NCI-H2196 treated with DMSO at 0.1 percent for 48 hours (cell line): ENCODE results near the gene RAB11FIP4.
"Not testable (repeated sequence)": the region's sequence is repeated elsewhere in the genome, so short reads cannot be mapped to it uniquely, and the experiment has no call there.

ENCODE experiments used
- DNase-seq: peaks from one replicate; lab custom pipeline; 2025; ENCODE audit not compliant: unreplicated experiment; lab: John Stamatoyannopoulos, UW

RAB11FIP4 gene, protein sequence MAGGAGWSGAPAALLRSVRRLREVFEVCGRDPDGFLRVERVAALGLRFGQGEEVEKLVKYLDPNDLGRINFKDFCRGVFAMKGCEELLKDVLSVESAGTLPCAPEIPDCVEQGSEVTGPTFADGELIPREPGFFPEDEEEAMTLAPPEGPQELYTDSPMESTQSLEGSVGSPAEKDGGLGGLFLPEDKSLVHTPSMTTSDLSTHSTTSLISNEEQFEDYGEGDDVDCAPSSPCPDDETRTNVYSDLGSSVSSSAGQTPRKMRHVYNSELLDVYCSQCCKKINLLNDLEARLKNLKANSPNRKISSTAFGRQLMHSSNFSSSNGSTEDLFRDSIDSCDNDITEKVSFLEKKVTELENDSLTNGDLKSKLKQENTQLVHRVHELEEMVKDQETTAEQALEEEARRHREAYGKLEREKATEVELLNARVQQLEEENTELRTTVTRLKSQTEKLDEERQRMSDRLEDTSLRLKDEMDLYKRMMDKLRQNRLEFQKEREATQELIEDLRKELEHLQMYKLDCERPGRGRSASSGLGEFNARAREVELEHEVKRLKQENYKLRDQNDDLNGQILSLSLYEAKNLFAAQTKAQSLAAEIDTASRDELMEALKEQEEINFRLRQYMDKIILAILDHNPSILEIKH

DNA sequence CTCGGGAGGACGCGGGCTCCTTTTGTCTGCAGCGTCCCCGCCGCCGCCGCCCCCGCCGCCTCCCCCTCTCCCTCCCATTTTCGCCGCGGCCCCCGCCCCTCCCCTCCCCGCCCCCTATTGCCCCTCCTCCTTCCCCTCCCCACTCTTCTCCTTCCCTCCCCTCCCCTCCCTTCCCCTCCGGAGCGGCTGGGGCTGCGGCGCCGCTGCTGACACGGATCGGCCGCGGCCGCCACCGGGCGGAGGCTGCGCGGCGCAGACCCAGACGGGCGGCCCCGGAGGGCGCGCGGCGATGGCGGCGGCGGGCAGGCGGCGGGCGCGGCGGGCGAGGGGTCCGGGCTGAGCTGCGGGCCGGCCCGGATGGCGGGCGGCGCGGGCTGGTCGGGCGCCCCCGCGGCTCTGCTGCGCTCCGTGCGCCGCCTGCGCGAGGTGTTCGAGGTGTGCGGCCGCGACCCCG is at the start of gene RAB11FIP4:
Gene RAB11FIP4, plus strand, starts transcription at position 180 of the 454 bp plus-strand sequence. Its CDS starts 178 bp downstream, at position 358.
- DNase-seq = no peak

DNA sequence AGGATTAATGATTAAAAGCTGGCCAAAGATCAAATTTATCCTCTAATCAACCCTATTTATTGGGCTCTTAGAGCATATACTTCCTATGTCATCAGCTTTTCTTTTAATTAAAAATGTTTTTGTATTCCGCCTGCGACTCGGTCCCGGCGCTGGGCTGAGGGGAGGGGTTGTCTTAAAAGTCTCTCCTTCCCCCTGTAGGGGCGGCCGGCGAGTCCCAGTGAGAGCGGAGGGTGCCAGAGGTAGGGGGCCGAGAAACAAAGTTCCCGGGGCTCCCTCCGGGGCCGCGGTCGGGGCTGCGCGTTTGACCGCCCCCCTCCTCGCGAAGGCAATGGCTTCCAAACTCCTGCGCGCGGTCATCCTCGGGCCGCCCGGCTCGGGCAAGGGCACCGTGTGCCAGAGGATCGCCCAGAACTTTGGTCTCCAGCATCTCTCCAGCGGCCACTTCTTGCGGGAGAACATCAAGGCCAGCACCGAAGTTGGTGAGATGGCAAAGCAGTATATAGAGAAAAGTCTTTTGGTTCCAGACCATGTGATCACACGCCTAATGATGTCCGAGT is 46.2 kb upstream of the RAB11FIP4 start:
- DNase-seq = not testable (repeated sequence)

DNA sequence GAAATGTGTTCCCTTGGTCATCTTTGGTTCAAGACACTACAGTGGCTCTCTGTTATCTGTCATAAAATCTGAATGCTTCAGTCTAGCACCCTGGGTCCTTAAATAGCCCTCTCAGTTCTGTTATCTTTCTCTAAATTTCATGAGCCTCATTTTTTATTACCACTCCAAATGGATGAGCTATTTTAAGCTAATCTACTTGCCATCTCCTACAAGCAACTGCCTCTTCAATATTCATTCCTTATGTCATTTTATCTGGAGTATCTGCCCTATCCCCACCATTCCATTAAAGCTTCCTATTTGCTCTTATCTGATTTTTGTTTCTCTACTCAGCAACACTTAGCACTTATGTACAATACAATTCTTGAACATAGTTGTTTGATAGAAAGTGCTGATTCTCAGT is 42.0 kb upstream of the RAB11FIP4 start:
- no peak for DNase-seq

DNA sequence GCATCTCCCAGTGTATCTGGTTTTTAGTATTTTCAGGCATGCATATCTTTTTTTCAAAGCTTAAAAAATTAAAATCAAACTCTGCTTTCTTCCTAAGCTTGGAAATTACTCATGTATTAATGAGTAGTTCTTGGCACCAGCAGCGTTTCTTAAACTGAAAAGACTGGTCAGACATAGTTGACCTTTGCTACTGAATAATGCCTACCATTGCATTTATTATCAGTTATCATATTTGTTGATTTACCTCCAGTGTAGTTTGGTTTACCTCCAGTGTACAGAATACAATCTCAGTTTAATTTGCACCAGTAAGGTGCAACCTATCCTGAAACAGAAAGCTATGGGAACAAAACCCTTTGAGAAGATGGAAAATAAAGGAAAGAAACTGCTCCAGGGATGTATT is 35.5 kb upstream of the RAB11FIP4 start:
- DNase-seq = no peak

DNA sequence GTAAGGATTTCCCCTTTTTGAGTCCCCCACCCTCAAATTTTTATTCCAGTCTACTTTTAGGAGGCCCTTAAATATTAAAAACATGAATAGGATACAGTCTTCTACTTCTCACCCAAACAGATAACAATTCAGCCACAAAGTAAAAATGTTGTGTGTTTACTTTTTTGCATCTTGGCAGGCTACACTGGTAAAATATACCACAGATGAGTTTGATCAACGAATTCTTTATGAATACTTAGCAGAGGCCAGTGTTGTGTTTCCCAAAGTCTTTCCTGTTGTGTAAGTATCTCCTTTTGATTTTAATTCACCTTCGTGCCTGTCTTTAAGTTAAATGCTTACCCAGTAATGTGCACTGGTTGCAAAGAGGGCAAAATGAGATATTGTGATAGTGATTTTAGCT is 34.4 kb upstream of the RAB11FIP4 start:
- DNase-seq = no peak

DNA sequence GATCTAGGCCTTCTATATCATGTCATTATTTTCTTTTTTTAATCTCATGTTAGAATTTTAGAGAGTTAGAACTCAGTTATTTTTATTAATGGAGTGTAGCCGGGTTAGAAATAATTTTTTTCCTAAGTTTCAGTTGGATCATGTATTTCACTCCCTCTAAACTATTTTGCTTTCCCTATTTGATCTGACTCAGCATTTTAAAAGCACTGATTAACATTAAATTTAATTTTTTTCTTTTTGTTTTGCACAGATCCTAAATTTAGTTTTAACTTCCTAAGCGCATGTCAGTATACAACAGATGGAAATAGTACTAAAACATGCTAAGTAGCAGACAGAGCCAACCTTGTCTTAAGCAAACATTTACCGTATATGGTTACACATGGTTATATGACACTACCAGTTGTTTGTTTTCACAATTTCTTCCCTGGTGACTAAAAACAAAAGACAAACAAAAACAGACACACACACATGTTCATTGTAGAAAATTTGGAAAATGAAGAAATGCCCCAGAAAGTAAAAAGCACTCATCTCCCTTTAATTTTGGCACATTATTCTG is 33.6 kb upstream of the RAB11FIP4 start:
- no peak for DNase-seq

DNA sequence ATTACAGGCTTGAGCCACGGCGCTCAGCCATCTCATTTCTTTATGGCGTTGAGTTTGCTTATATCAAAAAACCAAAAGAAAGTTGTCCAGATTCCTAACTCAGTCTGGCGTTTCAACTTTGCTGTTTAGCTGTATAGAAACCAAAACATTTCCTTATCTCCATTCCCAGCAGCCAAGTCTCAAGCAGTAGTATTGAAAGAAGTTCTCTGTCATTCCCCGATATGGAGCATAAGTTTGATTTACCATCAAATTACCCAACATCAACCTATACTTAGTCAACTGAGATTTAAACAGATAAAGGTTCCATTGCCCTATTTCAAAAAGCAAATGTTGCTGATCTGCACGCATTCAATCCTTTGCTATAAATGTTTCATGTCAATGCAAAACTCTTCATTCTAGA is 27.5 kb upstream of the RAB11FIP4 start:
- no peak for DNase-seq

DNA sequence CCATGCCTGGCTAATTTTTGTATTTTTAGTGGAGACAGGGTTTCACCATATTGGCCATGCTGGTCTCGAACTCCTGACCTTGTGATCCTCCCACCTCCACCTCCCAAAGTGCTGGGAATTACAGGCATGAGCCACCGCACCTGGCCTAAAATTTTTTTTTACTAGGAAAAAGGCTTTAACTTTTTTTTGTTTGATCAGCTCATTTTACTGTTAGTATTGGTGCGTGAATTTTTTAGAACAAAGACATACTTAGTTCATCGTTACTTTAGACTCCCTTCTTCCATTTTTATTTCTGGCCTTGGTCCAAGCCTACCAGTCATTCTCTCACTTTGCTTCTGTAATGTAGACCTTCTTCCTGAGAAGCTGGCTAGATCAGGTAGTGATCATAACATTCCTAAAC is 25.4 kb upstream of the RAB11FIP4 start:
- DNase-seq = no peak

DNA sequence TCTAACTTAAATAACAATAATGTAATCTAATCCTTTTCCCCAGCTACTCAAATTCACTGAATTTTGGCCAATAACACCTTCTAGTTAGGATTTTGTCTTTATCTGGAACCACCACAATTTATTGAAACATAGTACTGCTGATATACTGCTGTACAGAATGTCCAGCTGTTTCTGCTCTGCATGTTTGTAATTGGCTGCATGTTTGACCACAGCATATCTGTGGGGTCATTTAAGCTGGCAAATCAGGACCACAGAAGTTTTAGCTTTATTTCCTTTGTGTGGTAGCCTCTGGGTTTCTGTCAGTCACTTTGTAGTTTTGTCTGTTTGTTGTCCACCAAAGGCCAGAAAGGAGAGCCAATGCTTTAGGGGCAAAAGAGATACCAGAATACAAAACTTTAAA is 22.2 kb upstream of the RAB11FIP4 start:
- no peak for DNase-seq

DNA sequence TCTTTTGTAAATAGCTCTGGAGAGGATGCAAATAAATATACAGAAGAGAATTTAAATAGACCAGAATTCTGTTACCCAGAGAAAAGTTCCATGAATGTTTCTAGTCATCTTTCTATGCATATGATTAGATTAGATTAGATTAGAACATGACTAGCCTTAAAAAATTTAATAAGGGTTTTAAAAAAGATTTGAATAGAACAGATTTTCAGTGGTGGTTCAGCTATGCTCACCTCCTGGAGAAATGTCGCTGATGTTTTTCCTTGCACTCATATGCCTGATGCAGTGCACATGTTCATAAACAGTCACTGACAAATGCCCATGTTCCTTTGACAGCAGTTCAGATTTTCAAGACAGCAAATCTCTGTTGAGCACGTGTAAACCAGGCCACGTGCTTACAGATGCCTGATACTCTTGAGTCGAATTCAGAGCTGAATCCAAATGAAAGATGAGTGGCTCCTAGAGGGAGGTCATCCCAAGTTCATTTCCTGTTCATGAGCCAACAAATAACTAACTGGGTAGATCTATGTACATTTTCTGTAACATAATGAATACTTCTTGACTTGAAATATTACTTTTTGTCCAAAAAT is 19.9 kb upstream of the RAB11FIP4 start:
- DNase-seq = no peak

DNA sequence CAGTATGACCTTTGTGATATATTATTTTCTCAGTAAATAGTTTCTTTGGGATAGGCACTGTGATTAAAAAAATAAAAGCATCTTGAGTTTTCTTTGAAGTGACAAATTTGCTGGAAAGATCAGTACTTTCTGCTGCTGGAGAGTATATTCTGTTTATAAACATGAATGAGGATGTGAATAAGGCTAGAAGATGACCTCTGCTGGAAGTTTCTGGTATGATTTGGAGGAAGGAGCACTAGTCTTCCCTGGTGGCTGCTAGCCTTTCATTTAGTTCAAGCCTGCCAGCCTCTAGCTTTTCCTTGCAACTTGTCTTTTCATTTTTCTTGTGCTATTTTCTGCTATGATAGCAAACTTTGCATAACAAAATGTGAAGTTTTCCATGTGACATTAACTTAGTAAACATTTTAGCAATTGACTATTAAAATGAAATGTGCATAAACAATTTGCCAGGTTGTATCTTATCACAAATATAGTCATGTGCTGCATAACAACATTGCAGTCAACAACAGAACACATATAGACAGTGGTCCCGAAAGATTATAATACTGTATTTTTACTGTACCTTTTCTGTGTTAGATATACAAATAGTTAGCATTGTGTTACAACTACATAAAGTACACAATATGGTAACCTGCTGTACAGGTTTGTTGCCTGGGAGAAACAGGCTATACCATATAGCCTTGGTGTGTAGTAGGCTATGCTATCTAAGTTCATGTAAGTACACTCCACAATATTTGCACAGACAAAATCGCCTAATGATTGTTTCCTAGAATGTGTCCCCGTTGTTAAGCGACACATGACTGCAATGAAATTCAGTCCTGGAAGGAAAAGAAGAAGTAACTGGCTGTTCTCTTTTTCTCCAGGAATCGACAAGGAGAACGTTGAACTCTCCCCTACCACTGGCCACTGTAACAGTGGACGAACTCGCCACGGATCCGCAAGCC is 18.1 kb upstream of the RAB11FIP4 start:
- no peak for DNase-seq

DNA sequence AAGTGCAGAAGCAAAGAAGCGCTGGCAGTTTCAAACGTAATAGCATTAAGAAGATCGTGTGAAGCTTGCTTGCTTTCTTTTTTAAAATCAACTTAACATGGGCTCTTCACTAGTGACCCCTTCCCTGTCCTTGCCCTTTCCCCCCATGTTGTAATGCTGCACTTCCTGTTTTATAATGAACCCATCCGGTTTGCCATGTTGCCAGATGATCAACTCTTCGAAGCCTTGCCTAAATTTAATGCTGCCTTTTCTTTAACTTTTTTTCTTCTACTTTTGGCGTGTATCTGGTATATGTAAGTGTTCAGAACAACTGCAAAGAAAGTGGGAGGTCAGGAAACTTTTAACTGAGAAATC is 17.4 kb upstream of the RAB11FIP4 start:
- DNase-seq = no peak

DNA sequence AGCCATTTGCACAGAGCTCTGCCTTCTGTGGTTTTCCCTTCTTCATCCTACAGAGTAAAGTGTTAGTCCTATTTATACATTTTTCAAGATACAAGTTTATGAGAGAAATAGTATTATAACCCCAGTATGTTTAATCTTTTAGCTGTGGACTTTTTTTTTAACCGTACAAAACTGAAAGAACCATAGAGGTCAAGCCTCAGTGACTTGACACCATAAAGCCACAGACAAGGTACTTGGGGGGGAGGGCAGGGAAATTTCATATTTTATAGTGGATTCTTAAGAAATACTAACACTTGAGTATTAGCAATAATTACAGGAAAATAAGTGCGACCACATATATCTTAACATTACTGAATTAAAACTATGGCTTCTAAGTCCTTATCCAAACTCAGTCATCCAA is 17.0 kb upstream of the RAB11FIP4 start:
- no peak for DNase-seq

DNA sequence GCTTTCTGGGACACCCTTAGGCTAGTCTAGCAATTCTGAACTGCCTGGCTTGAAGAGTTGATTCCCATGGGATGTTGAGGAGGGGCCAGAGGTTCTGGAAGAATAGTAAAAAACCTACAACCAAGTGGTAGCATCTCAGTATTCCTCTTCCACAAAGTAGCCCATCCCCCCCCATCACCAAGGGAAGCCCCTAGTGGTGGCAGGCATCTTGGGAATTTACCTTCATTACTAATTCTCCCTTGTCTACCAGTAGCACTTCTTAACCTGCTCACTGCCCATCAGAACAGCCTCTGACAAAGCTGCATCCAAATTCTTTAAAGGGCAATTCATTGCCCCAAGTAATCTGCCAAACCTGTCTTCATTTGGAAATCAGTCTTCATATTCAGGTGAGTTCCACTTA is 12.8 kb upstream of the RAB11FIP4 start:
- DNase-seq = no peak

DNA sequence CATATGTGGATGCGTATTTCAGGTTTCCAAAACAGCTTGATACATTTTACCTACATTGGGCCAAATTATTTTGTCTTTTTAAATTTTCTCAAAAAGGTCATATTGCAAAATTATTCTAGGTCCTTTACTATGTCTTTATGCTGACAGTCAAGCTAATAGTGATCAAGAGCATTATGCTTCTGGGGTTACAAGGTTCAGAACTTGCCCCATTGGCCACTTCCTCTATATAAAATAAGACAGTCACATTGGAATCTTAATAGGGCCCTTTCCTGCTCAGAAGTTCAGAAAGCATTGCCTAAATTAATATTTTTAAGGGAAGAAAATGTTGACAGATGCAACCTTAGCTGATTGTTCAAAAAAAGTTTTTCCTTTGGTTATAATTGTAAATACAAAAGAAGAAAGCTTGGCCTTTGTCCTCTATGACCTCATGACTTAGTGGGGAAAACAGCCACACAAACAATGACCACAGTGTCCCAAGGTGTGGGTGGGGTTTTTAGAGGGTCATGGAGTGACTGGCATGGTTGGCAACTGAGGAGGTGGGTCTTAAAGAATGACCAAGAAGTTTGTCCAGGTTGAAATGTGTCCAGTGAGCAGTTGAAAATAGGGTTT is 11.8 kb upstream of the RAB11FIP4 start:
- DNase-seq = no peak

DNA sequence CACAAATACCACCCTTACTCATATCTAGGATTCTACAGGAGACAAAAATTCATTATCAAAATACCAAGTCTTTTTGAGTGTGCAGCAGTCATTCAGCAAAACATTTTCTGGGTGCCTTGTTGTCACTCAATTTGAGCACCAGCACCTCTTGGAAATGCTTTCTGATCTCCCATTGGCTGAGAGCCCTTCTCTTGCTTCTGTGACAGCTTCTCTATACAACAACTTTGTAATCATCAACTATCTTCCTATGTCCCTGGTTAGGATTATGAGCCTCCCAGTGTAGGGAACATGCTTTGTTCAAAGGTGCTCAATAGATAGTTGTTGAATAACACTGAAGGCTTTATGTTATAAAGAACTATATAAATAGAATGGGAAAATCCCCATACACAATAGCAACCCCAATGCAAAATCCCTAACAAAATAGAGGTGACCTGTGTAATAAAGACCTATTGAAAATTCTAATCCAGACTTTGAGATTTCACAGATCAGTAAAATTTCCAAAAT is 10.3 kb upstream of the RAB11FIP4 start:
- DNase-seq = no peak

DNA sequence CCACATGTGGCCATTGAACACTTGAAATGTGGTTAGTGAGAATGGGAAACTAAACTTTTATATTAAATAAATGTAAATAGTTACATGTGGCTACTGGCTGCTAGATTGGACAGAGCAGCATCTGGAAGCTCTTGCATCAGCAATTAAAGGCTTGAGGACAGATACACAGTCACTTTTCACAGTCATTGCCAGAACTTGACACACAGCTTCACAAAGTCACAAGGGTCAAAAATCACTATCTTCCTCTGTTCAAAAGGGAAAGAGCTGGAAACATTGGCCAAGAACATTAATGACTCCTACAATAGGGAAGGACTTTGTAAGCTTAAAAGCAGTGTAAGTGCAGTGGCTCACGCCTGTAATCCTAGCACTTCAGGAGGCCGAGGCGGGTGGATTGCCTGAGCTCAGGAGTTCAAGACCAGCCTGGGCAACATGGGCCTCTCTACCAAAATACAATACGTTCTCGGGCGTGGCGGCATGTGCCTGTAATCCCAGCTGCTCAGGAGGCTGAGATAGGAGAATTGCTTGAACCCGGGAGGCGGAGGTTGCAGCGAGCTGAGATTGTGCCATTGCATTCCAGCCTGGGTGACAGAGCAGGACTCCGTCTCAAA is 8.7 kb upstream of the RAB11FIP4 start:
- not testable (repeated sequence) for DNase-seq

DNA sequence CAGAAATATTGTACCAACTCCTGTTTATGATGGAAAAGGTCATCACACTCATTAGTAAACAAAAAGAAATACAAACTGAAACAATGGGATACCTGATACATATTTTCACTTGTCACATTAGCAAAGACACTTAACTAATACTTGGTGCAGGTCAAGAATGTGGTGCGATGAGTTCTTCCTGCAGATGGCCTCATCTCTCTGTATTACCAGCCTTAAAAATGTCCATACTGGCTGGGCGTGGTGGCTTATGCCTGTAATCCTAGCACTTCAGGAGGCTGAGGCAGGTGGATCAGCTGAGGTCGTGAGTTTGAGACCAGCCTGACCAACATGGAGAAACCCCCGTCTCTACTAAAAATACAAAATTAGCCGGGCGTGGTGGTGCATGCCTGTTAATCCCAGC is 8.0 kb upstream of the RAB11FIP4 start:
- DNase-seq = not testable (repeated sequence)
